Eye (tissue), 1 donor: ENCODE results near the gene KNSTRN.

Source experiments
- DNase-seq: peaks from one replicate; pipeline ENCODE4 v3.0.0-alpha.2; 2015

The KNSTRN gene

GRCh38 chr15:40435023-40435709 lies 52.6 kb downstream of the KNSTRN start:
- no peak for DNase-seq

- DNase-seq: peak; percentile 38
Measured at GRCh38 chr15:40435710-40436089, 53.2 kb downstream of the KNSTRN start.

GRCh38 chr15:40436116-40436891 lies 53.8 kb downstream of the KNSTRN start:
- peak; percentile 50 for DNase-seq

GRCh38 chr15:40436892-40437751 lies 54.6 kb downstream of the KNSTRN start:
- DNase-seq: peak; percentile 50

GRCh38 chr15:40437752-40438687 lies 55.5 kb downstream of the KNSTRN start:
- no peak for DNase-seq

GRCh38 chr15:40438712-40439111 lies 56.2 kb downstream of the KNSTRN start:
- DNase-seq: no peak

GRCh38 chr15:40439461-40439959 lies 57.0 kb downstream of the KNSTRN start:
- DNase-seq: peak; percentile 54

GRCh38 chr15:40439960-40440742 lies 57.6 kb downstream of the KNSTRN start:
- peak; percentile 72 for DNase-seq

- DNase-seq: peak; percentile 97
Measured at GRCh38 chr15:40440743-40441564, 58.4 kb downstream of the KNSTRN start, which contains the start of gene BAHD1. BAHD1 (plus strand) TSS chr15:40440953; CDS start chr15:40458465, 17,512 bp downstream.

- DNase-seq: peak; percentile 71
Measured at GRCh38 chr15:40441565-40442531, 59.3 kb downstream of the KNSTRN start.

- no peak for DNase-seq
Measured at GRCh38 chr15:40443255-40443654, 60.7 kb downstream of the KNSTRN start.

GRCh38 chr15:40443846-40444245 lies 61.3 kb downstream of the KNSTRN start:
- no peak for DNase-seq
